ENCODE data around the gene PARN.

PARN gene

GRCh38 chr16:14629919-14630619 is at the start of gene PARN:
PARN (minus strand) TSS chr16:14630260; CDS start chr16:14630125, 135 bp downstream.
- TF ChIP-seq, protein P1, sequence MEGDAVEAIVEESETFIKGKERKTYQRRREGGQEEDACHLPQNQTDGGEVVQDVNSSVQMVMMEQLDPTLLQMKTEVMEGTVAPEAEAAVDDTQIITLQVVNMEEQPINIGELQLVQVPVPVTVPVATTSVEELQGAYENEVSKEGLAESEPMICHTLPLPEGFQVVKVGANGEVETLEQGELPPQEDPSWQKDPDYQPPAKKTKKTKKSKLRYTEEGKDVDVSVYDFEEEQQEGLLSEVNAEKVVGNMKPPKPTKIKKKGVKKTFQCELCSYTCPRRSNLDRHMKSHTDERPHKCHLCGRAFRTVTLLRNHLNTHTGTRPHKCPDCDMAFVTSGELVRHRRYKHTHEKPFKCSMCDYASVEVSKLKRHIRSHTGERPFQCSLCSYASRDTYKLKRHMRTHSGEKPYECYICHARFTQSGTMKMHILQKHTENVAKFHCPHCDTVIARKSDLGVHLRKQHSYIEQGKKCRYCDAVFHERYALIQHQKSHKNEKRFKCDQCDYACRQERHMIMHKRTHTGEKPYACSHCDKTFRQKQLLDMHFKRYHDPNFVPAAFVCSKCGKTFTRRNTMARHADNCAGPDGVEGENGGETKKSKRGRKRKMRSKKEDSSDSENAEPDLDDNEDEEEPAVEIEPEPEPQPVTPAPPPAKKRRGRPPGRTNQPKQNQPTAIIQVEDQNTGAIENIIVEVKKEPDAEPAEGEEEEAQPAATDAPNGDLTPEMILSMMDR (IDR thresholded peaks at IDR 0.05; ENCODE audit: insufficient read depth, missing control alignments), result no peak
- DNase-seq (ENCODE audit: insufficient read length, low spot score) (peak; percentile 87), FAIRE-seq (no peak)

GRCh38 chr16:14678748-14679497 is 48.9 kb upstream of the PARN start:
- TF ChIP-seq, protein P1 (IDR thresholded peaks at IDR 0.05; ENCODE audit: insufficient read depth, missing control alignments), result no peak
- no peak for DNase-seq (ENCODE audit: insufficient read length, low spot score)
- no peak for FAIRE-seq

GRCh38 chr16:14677627-14678026 is 47.6 kb upstream of the PARN start:
- TF ChIP-seq, protein P1 (IDR thresholded peaks at IDR 0.05; ENCODE audit: insufficient read depth, missing control alignments), result no peak
- FAIRE-seq (no peak), DNase-seq (ENCODE audit: insufficient read length, low spot score) (no peak)

DNA sequence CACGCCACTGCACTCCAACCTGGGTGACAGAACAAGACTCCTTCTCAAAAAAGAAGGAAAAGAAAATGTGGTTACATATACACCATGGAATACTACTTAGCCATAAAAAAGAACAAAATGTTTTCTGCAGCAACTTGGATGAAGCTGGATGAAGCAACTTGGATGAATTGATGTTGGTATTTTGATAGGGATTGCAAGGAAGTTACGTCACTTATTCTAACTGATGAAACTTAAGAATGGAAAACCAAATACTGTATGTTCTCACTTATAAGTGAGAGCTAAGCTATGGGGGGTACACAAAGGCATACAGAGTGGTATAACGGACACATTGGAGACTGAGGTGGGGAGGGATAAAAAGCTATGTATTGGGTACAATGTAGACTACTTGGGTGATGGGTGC is 46.6 kb upstream of the PARN start:
- TF ChIP-seq, protein P1 (IDR thresholded peaks at IDR 0.05; ENCODE audit: insufficient read depth, missing control alignments), result no peak
- DNase-seq (ENCODE audit: insufficient read length, low spot score) (no peak), FAIRE-seq (no peak)

GRCh38 chr16:14672403-14672971 is 42.4 kb upstream of the PARN start:
- DNase-seq (ENCODE audit: insufficient read length, low spot score) (no peak), FAIRE-seq (no peak)
- TF ChIP-seq, protein P1 (IDR thresholded peaks at IDR 0.05; ENCODE audit: insufficient read depth, missing control alignments), result no peak

GRCh38 chr16:14669776-14670175 is 39.7 kb upstream of the PARN start:
- DNase-seq (ENCODE audit: insufficient read length, low spot score) (no peak), FAIRE-seq (no peak)
- TF ChIP-seq, protein P1 (IDR thresholded peaks at IDR 0.05; ENCODE audit: insufficient read depth, missing control alignments), result no peak
